Stimulated activated CD8-positive, alpha-beta memory T cell treated with anti-CD3 and anti-CD28 coated beads, Interleukin-12 subunit alpha, Interleukin-12 subunit beta, amount 100 ng/mL, for 24 hours (primary cell): ENCODE data around the gene PGR.

Experiments
- DNase-seq: peaks from one replicate; pipeline ENCODE4 v3.0.0-alpha.2; 2020; ENCODE audit errors: extremely low read depth

The PGR gene

GRCh38 chr11:101010899-101011298 is 118.7 kb downstream of the PGR start:
- DNase-seq = no peak

- no peak for DNase-seq
Measured at GRCh38 chr11:101009690-101010055, 119.9 kb downstream of the PGR start.

- DNase-seq = no peak
Measured at GRCh38 chr11:101008961-101009689, 120.5 kb downstream of the PGR start.

- no peak for DNase-seq
Measured at GRCh38 chr11:101003468-101003867, 126.1 kb downstream of the PGR start.

- DNase-seq = no peak
Measured at GRCh38 chr11:100999756-101000155, 129.9 kb downstream of the PGR start.

GRCh38 chr11:100994966-100995365 is 134.6 kb downstream of the PGR start:
- DNase-seq = no peak

- no peak for DNase-seq
Measured at GRCh38 chr11:100991541-100991940, 138.1 kb downstream of the PGR start.

- no peak for DNase-seq
Measured at GRCh38 chr11:100990931-100991330, 138.7 kb downstream of the PGR start.

GRCh38 chr11:100984668-100985067 is 144.9 kb downstream of the PGR start:
- no peak for DNase-seq

GRCh38 chr11:100981196-100981824 is 148.3 kb downstream of the PGR start:
- no peak for DNase-seq

- no peak for DNase-seq
Measured at GRCh38 chr11:100980156-100980555, 149.5 kb downstream of the PGR start.
